Gastrocnemius medialis (tissue), 4 donors: Measurements from ENCODE around the gene NLRP11.

Experiments
- CTCF ChIP-seq, 5 experiments: fragments of 450-650 bp in 3 of 5; fragments of 200-600 bp in 2 of 5; sonication (generic) in 2 of 5; IDR thresholded peaks in 4 of 5; conservative IDR thresholded peaks in 1 of 5; 1 replicate in 4 of 5; 2 replicates in 1 of 5; pipeline ENCODE4 v1.5.1; 2016 to 2019; ENCODE audit warnings: antibody characterized with exemption in 5 of 5, mild to moderate bottlenecking in 3 of 5, moderate library complexity in 3 of 5
- POLR2A ChIP-seq, 2 donors: fragments of 450-650 bp; IDR thresholded peaks; one replicate each; pipeline ENCODE4 v1.6.1; 2017; ENCODE audit warnings: antibody characterized with exemption in 2 of 2, mild to moderate bottlenecking in 2 of 2, moderate library complexity in 2 of 2

GRCh38 chr19:55832676-55833075, 877 bp upstream of the NLRP11 start:
- TF ChIP-seq CTCF (IDR thresholded peaks at IDR 0.05 in 4 of 5, conservative IDR thresholded peaks at IDR 0.05 in 1 of 5): no peak
- no peak for TF ChIP-seq POLR2A (IDR thresholded peaks at IDR 0.05)
